ENCODE data around the gene NCS1.

GRCh38 chr9:130242270-130243014, 70.2 kb downstream of the NCS1 start:
- TF ChIP-seq POLR2A (IDR thresholded peaks at IDR 0.05): no peak
- TF ChIP-seq CTCF (IDR thresholded peaks at IDR 0.05): no peak
- no peak for TF ChIP-seq POLR2AphosphoS5 (IDR thresholded peaks at IDR 0.05)
- TF ChIP-seq EP300 (IDR thresholded peaks at IDR 0.05): no peak
